Measurements from ENCODE around the gene METTL5.
"Not testable (repeated sequence)": the region's sequence is repeated elsewhere in the genome, so short reads cannot be mapped to it uniquely, and the experiment has no call there.

METTL5 gene

GRCh38 chr2:169867579-169867978 is 42.9 kb upstream of the METTL5 start:
- Histone ChIP-seq H4K20me1 (ENCODE audit: insufficient read depth, low read length) (peaks cover 9% of the 10 kb centered on the region; the same call in 1 of the 2 replicates), H3K4me2 (ENCODE audit: insufficient read depth, low read length) (no peak overlapping the region), H3K9ac (ENCODE audit: low read depth, low read length) (no peak overlapping the region), H3K79me2 (ENCODE audit: insufficient read depth, low read length) (peaks cover 47% of the 10 kb centered on the region), H3K9me3 (ENCODE audit: insufficient read depth, low read length, severe bottlenecking) (no peaks in the 10 kb centered on the region), H3K36me3 (ENCODE audit: insufficient read depth, low read length) (no peaks in the 10 kb centered on the region), H3K27ac (ENCODE audit: low read length) (no peak overlapping the region), H3K27me3 (ENCODE audit: insufficient read depth, low read length, poor library complexity) (no peaks in the 10 kb centered on the region), H2AFZ (ENCODE audit: low read depth, low read length) (no peak overlapping the region), H3K4me1 (ENCODE audit: insufficient read depth, low read length) (no peaks in the 10 kb centered on the region), H3K4me3 (ENCODE audit: low read depth in 1 of 2, low read length in 2 of 2) (no peak overlapping the region)
- no peak for TF ChIP-seq EZH2 (IDR thresholded peaks at IDR 0.05; ENCODE audit: borderline replicate concordance, low read depth, low read length, severe bottlenecking)
- TF ChIP-seq, protein P1, sequence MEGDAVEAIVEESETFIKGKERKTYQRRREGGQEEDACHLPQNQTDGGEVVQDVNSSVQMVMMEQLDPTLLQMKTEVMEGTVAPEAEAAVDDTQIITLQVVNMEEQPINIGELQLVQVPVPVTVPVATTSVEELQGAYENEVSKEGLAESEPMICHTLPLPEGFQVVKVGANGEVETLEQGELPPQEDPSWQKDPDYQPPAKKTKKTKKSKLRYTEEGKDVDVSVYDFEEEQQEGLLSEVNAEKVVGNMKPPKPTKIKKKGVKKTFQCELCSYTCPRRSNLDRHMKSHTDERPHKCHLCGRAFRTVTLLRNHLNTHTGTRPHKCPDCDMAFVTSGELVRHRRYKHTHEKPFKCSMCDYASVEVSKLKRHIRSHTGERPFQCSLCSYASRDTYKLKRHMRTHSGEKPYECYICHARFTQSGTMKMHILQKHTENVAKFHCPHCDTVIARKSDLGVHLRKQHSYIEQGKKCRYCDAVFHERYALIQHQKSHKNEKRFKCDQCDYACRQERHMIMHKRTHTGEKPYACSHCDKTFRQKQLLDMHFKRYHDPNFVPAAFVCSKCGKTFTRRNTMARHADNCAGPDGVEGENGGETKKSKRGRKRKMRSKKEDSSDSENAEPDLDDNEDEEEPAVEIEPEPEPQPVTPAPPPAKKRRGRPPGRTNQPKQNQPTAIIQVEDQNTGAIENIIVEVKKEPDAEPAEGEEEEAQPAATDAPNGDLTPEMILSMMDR (IDR thresholded peaks at IDR 0.05; ENCODE audit: borderline replicate concordance, extremely low read depth, low read length, poor library complexity, severe bottlenecking), result no peak
- no peak for ATAC-seq (ENCODE audit: insufficient read depth, low read depth)
- no peak for DNase-seq

GRCh38 chr2:169866230-169866629 is 41.5 kb upstream of the METTL5 start:
- H3K4me3 ChIP-seq (ENCODE audit: low read depth in 1 of 2, low read length in 2 of 2); ATAC-seq (ENCODE audit: insufficient read depth, low read depth); H3K36me3 ChIP-seq (ENCODE audit: insufficient read depth, low read length); DNase-seq; H3K4me2 ChIP-seq (ENCODE audit: insufficient read depth, low read length); H4K20me1 ChIP-seq (ENCODE audit: insufficient read depth, low read length); H3K27ac ChIP-seq (ENCODE audit: low read length); H3K4me1 ChIP-seq (ENCODE audit: insufficient read depth, low read length); H2AFZ ChIP-seq (ENCODE audit: low read depth, low read length); H3K27me3 ChIP-seq (ENCODE audit: insufficient read depth, low read length, poor library complexity); H3K9ac ChIP-seq (ENCODE audit: low read depth, low read length); H3K9me3 ChIP-seq (ENCODE audit: insufficient read depth, low read length, severe bottlenecking): not testable (repeated sequence)
- peaks cover 55% of the 10 kb centered on the region for H3K79me2 ChIP-seq (ENCODE audit: insufficient read depth, low read length)

- H3K9me3 ChIP-seq (ENCODE audit: insufficient read depth, low read length, severe bottlenecking), result no peaks in the 10 kb centered on the region
- no peaks in the 10 kb centered on the region for H3K27me3 ChIP-seq (ENCODE audit: insufficient read depth, low read length, poor library complexity)
- H2AFZ ChIP-seq (ENCODE audit: low read depth, low read length), result no peak overlapping the region
- TF ChIP-seq, protein P1 (IDR thresholded peaks at IDR 0.05; ENCODE audit: borderline replicate concordance, extremely low read depth, low read length, poor library complexity, severe bottlenecking), result no peak
- no peak for TF ChIP-seq EZH2 (IDR thresholded peaks at IDR 0.05; ENCODE audit: borderline replicate concordance, low read depth, low read length, severe bottlenecking)
- no peak overlapping the region for H3K9ac ChIP-seq (ENCODE audit: low read depth, low read length)
- peaks cover 9% of the 10 kb centered on the region; the same call in 1 of the 2 replicates for H4K20me1 ChIP-seq (ENCODE audit: insufficient read depth, low read length)
- H3K36me3 ChIP-seq (ENCODE audit: insufficient read depth, low read length), result no peaks in the 10 kb centered on the region
- no peaks in the 10 kb centered on the region for H3K4me1 ChIP-seq (ENCODE audit: insufficient read depth, low read length)
- H3K79me2 ChIP-seq (ENCODE audit: insufficient read depth, low read length), result peaks cover 57% of the 10 kb centered on the region
- no peak for DNase-seq
- H3K27ac ChIP-seq (ENCODE audit: low read length), result no peak overlapping the region
- no peak overlapping the region for H3K4me3 ChIP-seq (ENCODE audit: low read depth in 1 of 2, low read length in 2 of 2)
- ATAC-seq (ENCODE audit: insufficient read depth, low read depth), result no peak
- no peak overlapping the region for H3K4me2 ChIP-seq (ENCODE audit: insufficient read depth, low read length)
Observed at GRCh38 chr2:169865492-169865891, 40.8 kb upstream of the METTL5 start.

DNA sequence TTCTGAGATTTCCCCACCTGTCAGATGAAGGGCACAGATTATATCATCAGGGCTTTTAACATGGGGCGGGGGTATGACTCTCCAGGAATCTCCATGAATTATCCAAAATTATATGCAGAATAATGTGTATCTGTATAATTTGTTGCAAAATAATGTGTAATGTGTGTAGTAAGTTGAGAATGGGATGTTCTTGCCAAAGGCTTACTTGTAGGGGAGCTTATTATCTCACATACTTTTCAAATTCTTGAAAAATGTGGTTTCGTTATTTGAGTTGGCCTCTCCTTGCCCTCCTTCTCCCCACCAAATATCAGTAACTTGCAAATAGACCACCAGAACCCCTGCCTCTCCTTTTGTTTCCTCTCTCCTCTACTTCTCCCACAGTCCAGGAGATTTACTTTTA is 38.1 kb upstream of the METTL5 start:
- H3K36me3 ChIP-seq (ENCODE audit: insufficient read depth, low read length), result no peaks in the 10 kb centered on the region
- no peak overlapping the region for H3K4me2 ChIP-seq (ENCODE audit: insufficient read depth, low read length)
- H4K20me1 ChIP-seq (ENCODE audit: insufficient read depth, low read length), result peaks cover 7% of the 10 kb centered on the region; the same call in 1 of the 2 replicates
- no peak overlapping the region for H3K27ac ChIP-seq (ENCODE audit: low read length)
- no peak overlapping the region for H3K4me3 ChIP-seq (ENCODE audit: low read depth in 1 of 2, low read length in 2 of 2)
- DNase-seq (no peak), ATAC-seq (ENCODE audit: insufficient read depth, low read depth) (no peak)
- H2AFZ ChIP-seq (ENCODE audit: low read depth, low read length), result no peak overlapping the region
- TF ChIP-seq EZH2 (IDR thresholded peaks at IDR 0.05; ENCODE audit: borderline replicate concordance, low read depth, low read length, severe bottlenecking), result no peak
- TF ChIP-seq, protein P1 (IDR thresholded peaks at IDR 0.05; ENCODE audit: borderline replicate concordance, extremely low read depth, low read length, poor library complexity, severe bottlenecking), result no peak
- H3K9ac ChIP-seq (ENCODE audit: low read depth, low read length), result no peak overlapping the region
- no peaks in the 10 kb centered on the region for H3K4me1 ChIP-seq (ENCODE audit: insufficient read depth, low read length)
- no peaks in the 10 kb centered on the region for H3K9me3 ChIP-seq (ENCODE audit: insufficient read depth, low read length, severe bottlenecking)
- peaks cover 63% of the 10 kb centered on the region for H3K79me2 ChIP-seq (ENCODE audit: insufficient read depth, low read length)
- H3K27me3 ChIP-seq (ENCODE audit: insufficient read depth, low read length, poor library complexity), result no peaks in the 10 kb centered on the region

Data from DND-41 (cell line).